Measurements from ENCODE around the gene BCORL1.

Gene BCORL1

GRCh38 chrX:130066975-130067615, 84.7 kb downstream of the BCORL1 start:
- TF ChIP-seq, protein P1, sequence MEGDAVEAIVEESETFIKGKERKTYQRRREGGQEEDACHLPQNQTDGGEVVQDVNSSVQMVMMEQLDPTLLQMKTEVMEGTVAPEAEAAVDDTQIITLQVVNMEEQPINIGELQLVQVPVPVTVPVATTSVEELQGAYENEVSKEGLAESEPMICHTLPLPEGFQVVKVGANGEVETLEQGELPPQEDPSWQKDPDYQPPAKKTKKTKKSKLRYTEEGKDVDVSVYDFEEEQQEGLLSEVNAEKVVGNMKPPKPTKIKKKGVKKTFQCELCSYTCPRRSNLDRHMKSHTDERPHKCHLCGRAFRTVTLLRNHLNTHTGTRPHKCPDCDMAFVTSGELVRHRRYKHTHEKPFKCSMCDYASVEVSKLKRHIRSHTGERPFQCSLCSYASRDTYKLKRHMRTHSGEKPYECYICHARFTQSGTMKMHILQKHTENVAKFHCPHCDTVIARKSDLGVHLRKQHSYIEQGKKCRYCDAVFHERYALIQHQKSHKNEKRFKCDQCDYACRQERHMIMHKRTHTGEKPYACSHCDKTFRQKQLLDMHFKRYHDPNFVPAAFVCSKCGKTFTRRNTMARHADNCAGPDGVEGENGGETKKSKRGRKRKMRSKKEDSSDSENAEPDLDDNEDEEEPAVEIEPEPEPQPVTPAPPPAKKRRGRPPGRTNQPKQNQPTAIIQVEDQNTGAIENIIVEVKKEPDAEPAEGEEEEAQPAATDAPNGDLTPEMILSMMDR (conservative IDR thresholded peaks at IDR 0.05; ENCODE audit: low read length): no peak
- no peak for DNase-seq (ENCODE audit: low read depth)
- H3K4me3 ChIP-seq (ENCODE audit: low read length): no peak overlapping the region

GRCh38 chrX:130071611-130072344, 89.3 kb downstream of the BCORL1 start:
- DNase-seq (ENCODE audit: low read depth): no peak
- TF ChIP-seq, protein P1 (conservative IDR thresholded peaks at IDR 0.05; ENCODE audit: low read length): no peak
- no peak overlapping the region for H3K4me3 ChIP-seq (ENCODE audit: low read length)

DNA sequence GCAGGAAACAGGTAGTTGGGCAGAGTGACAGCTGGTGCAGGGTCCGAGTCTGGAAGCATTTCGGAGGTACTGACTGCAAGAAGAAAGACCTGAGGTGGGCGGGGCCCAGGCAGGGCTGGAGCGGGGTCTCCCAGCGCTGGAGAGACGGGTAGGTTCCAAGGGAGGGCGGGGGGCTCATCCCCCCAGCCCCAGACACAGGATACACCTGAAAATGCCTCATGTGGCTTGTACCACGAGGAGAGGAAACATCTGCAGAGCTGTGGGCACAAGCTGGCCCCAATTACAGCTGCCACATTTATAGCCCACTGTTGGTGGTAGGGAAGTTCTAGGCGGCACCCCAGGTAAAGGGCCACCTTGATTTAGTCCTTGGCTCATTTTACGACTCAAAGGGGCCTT, 89.9 kb downstream of the BCORL1 start:
- TF ChIP-seq, protein P1 (conservative IDR thresholded peaks at IDR 0.05; ENCODE audit: low read length): no peak
- no peak overlapping the region for H3K4me3 ChIP-seq (ENCODE audit: low read length)
- DNase-seq (ENCODE audit: low read depth): no peak

- H3K4me3 ChIP-seq (ENCODE audit: low read length): no peak overlapping the region
- TF ChIP-seq, protein P1 (conservative IDR thresholded peaks at IDR 0.05; ENCODE audit: low read length): no peak
- no peak for DNase-seq (ENCODE audit: low read depth)
Observed at GRCh38 chrX:130075777-130076176, 93.3 kb downstream of the BCORL1 start.

GRCh38 chrX:130079824-130080406, 97.5 kb downstream of the BCORL1 start:
- DNase-seq (ENCODE audit: low read depth): peak; percentile 89

GRCh38 chrX:130080791-130081367, 98.4 kb downstream of the BCORL1 start:
- TF ChIP-seq, protein P1 (conservative IDR thresholded peaks at IDR 0.05; ENCODE audit: low read length): no peak
- no peak for DNase-seq (ENCODE audit: low read depth)
- no peak overlapping the region for H3K4me3 ChIP-seq (ENCODE audit: low read length)

More at GRCh38 chrX:130079824-130080406, 97.5 kb downstream of the BCORL1 start:
- TF ChIP-seq, protein P1 (conservative IDR thresholded peaks at IDR 0.05; ENCODE audit: low read length): peak; percentile 75
- no peak overlapping the region for H3K4me3 ChIP-seq (ENCODE audit: low read length)
